Left colon (tissue), 2 donors: Measurements from ENCODE around the gene SBF2. TPM values are rescaled to one million over a fixed set of nuclear protein-coding genes. Genes with fewer than 3 reads are reported as not detected.
"Not testable (repeated sequence)": the region's sequence is repeated elsewhere in the genome, so short reads cannot be mapped to it uniquely, and the experiment has no call there.

Experiments
- ATAC-seq: fragments of 200-7000 bp; cut with Tn5 transposase; one replicate; pipeline ENCODE4 v1.9.1; 2020; ENCODE audit warnings: mild to moderate bottlenecking, moderate library complexity
- DNase-seq, 2 donors: peaks; one replicate each; pipeline ENCODE4 v3.0.0-alpha.2; 2020
- intact Hi-C, 2 donors: fragments of 100-400 bp; cut with DNase I in 1 of 2; cut with micrococcal nuclease in 1 of 2; formaldehyde crosslinking; loops; one replicate each; pipeline versions ENCODE4 v1.11.2 to v1.14.0; 2022; cut with DNase I, micrococcal nuclease
- total RNA-seq, 2 donors: library from RNA; stranded (reverse); fragmentation: NEBNext Ultra II Directional; extraction: Animal tissue kit (Norgen Biotek cat#: 25700); gene quantifications; one replicate each; pipeline ENCODE4 v1.2.1, GENCODE V29; 2021
- donor health status: DM: no; HTN: no; CAD: no.
- donor health status: DM: yes; HTN: yes; CAD: no.

The SBF2 gene
- total RNA-seq, 2 donors from 2014 or later, result 46.4 to 49.9 TPM

GRCh38 chr11:9905960-9906791 lies 387.8 kb downstream of the SBF2 start:
- ATAC-seq, result no peak
- no peak for DNase-seq
- intact Hi-C loops, result no loop called here

- intact Hi-C loops, result no loop called here
- no peak for ATAC-seq
- no peak for DNase-seq
These were observed 388.5 kb downstream of the SBF2 start for GRCh38 chr11:9905501-9905951.

DNA sequence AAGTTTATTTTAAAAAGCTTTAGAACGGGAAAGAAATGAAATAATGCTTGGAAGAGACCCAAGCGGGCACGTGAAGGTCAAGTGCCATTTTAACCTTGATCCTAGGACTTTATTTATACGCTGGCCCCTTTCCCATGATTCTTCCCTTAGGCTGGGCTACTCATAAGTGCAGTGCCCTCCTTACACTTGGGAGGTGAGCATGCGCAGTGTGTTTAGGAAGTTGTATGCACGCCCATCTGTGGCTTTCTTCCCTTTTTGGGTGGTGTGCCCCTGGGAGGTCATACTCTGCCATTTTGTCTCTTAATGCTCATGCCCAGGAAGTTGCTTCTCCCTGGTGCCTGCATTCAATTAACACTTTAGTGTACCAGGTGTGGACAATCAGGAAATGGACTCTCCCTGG lies 390.4 kb downstream of the SBF2 start:
- intact Hi-C loops, result no loop called here
- ATAC-seq (no peak), DNase-seq (no peak)

DNA sequence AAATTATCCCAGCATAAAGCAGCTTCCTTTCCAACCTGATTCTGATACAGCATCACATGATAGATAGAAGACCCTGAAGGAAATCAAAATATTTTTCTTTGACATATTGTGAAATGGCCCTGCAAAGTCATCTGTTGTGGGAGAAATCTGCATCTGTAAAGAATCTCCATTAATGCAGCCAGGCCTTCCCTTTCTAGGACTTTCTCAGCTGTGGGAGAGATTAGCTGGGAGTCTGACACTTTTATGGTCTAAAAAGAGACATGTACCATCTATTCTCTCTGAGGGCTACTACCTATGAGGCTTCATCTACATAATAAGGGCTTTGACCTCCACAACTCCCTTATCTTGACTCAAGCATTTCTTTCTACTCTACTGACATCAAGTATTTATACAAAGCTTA lies 392.1 kb downstream of the SBF2 start:
- no peak for DNase-seq
- ATAC-seq, result no peak
- intact Hi-C loops, result no loop called here

DNA sequence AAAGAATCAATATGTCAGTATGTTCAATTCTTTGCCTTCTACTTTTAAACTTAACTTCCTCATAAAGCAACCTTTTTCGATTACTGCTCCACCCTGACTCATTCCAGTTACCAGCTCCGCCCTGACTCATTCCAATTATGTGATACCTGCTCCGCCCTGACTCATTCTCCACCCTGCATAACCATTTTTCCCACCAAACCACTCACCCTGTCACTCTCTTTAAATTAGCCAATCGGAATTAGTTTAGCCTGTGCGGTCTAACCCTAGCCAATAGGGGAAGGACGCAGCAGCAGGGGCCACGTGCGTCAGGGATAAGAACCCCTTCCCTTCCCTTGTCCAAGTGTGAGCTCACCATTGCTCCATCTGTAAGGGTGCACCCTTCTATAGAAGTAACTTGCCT lies 393.8 kb downstream of the SBF2 start:
- intact Hi-C loops, result not testable (repeated sequence)
- ATAC-seq (peak; percentile 83), DNase-seq (peak in 1 of 2 donors; percentile 29)

DNA sequence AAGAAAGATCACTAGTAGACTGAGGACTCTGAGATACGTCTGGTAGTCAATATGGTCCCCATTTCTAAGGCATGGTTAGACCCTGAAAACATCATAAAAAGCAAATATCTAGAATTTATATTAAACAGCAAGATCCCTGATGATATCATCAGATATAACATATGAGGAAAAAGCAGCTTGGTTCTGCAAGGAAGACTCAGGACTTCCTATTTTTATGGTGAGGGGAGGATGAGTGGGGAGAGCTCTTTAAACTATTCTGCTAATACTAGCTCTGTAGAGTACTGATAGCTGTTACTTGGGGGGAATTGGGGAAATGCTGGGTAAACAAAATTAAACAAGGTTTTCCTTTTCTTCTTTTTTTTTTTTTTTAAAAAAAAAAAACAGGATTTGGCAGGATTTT lies 394.3 kb downstream of the SBF2 start:
- intact Hi-C loops, result no loop called here
- DNase-seq (no peak), ATAC-seq (no peak)

DNA sequence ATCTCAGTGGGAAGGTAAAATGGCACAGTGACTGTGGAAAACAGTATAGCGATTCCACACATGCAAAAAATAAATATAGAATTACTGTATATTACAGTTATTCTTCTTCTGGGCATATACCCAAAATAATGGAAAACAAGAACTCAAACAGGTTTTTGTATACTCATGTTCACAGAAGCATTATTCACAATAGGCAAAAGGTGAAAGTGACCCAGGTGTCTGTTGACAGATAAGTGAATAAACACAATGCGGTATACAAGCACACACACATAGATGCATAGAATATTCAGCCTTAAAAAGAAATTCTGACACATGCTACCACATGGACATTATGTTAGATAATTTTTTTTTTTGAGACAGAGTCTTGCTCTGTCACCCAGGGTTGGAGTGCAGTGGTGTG lies 397.1 kb downstream of the SBF2 start:
- DNase-seq (no peak), ATAC-seq (no peak)
- intact Hi-C loops, result no loop called here

GRCh38 chr11:9895006-9895405 lies 399.0 kb downstream of the SBF2 start:
- no peak for ATAC-seq
- intact Hi-C loops, result no loop called here
- no peak for DNase-seq

DNA sequence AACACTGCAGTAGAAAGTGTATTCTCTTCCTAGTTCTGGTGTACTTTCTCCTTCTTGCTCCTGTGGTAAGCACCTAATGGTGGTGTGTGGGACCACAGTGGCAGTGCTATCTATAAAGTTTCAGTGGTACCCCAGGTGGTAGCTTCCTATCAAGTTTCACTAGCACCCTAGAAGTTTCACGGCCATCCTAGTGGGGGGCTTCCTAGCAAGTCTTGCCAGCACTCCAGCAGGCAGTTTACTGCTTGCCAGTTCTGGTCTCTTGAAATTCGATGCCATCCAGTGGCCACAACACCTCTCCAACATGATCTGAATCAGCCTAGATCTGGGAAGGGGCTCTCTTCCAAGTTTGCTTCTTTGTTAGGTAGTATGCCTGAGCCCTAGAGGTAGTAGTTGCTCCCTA lies 400.5 kb downstream of the SBF2 start:
- intact Hi-C loops, result no loop called here
- ATAC-seq (no peak), DNase-seq (no peak)

GRCh38 chr11:9888938-9889337 lies 405.1 kb downstream of the SBF2 start:
- intact Hi-C loops, result no loop called here
- ATAC-seq (no peak), DNase-seq (no peak)

- intact Hi-C loops, result no loop called here
- ATAC-seq (no peak), DNase-seq (no peak)
These were observed 406.5 kb downstream of the SBF2 start for GRCh38 chr11:9887472-9887871.

GRCh38 chr11:9886595-9886994 lies 407.4 kb downstream of the SBF2 start:
- no peak for DNase-seq
- ATAC-seq, result no peak
- intact Hi-C loops, result no loop called here

DNA sequence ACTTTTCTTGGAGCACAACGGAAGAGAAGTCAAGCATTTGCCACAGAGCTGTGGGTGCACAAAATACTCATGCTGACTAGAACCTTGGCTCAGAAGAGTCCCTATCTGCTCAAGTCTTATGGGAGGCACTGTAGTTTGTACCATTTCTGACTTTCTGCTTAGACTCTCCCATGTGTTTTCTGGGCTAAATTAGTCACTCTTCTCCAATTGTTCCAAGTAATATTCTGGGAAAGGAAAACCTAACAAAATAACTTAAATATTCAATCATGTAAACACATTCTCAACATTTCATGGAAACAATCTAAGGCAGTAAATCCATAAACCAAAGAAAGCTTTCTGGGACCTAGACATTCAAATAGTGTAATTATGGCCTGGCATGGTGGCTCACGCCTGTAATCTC lies 409.4 kb downstream of the SBF2 start:
- intact Hi-C loops, result no loop called here
- ATAC-seq (no peak), DNase-seq (no peak)

GRCh38 chr11:9880657-9881056 lies 413.4 kb downstream of the SBF2 start:
- intact Hi-C loops, result no loop called here
- ATAC-seq, result no peak

GRCh38 chr11:9878936-9879335 lies 415.1 kb downstream of the SBF2 start:
- ATAC-seq (no peak), DNase-seq (no peak)
- intact Hi-C loops, result no loop called here

More at GRCh38 chr11:9880657-9881056, 413.4 kb downstream of the SBF2 start:
- no peak for DNase-seq

- intact Hi-C loops, result no loop called here
- DNase-seq (no peak), ATAC-seq (peak; percentile 40)
These were observed 417.7 kb downstream of the SBF2 start for GRCh38 chr11:9876331-9876730.

- intact Hi-C loops, result no loop called here
- peak; percentile 90 for ATAC-seq
- no peak for DNase-seq
These were observed 418.2 kb downstream of the SBF2 start for GRCh38 chr11:9875862-9876261.

GRCh38 chr11:9875399-9875798 lies 418.6 kb downstream of the SBF2 start:
- intact Hi-C loops, result no loop called here
- DNase-seq (no peak), ATAC-seq (no peak)

GRCh38 chr11:9874466-9874865 lies 419.6 kb downstream of the SBF2 start:
- no peak for DNase-seq
- intact Hi-C loops, result no loop called here
- no peak for ATAC-seq

DNA sequence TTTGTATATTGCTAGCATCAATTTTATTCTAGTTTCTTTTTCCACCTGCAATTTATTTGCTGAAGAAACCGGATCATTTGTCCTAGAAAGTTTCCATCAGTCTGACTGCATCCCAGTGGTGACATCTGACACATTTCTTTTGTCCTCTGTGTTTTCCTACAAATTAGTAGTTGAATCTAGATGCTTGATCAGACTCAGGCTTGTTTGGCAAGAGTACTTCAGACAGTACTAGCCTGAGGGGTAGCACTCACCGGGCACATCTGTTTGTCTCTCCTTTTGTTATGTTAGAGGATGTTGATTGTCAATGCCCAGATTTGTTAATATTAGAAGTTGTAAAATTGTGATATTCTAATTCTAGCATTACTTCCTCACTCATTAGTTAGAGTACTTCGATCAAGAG lies 425.4 kb downstream of the SBF2 start:
- intact Hi-C loops, result loop anchor here in 1 of 2 donors (10.0 kb wide), 1 partner anchor 96 kb away; no protein-coding TSS in a partner anchor
- no peak for ATAC-seq
- DNase-seq, result no peak

- DNase-seq (no peak), ATAC-seq (no peak)
- intact Hi-C loops, result loop anchor here in 1 of 2 donors (10.0 kb wide), 1 partner anchor 102 kb away; no protein-coding TSS in a partner anchor
These were observed 431.0 kb downstream of the SBF2 start for GRCh38 chr11:9862981-9863380.
